Effector memory CD4-positive, alpha-beta T cell (primary cell): ENCODE measurements around the gene SHOC2.

Source experiments
- DNase-seq, 3 donors: peaks; one replicate each; pipeline ENCODE4 v3.0.0-alpha.2; 2020
- H3K27ac ChIP-seq: 2 replicates; pipeline ENCODE4 v1.7.0; 2013; ENCODE audit warnings: mild to moderate bottlenecking, low read length, moderate library complexity; ENCODE audit not compliant: insufficient read depth, poor library complexity, severe bottlenecking
- H3K27me3 ChIP-seq: replicated peaks from 2 replicates; pipeline ENCODE4 v1.7.0; 2013; ENCODE audit warnings: mild to moderate bottlenecking, low read length; ENCODE audit not compliant: insufficient read depth, control insufficient read depth, poor library complexity, severe bottlenecking
- H3K36me3 ChIP-seq: 2 replicates; pipeline ENCODE4 v1.7.0; 2013; ENCODE audit warnings: mild to moderate bottlenecking, low read length, moderate library complexity; ENCODE audit not compliant: control insufficient read depth, insufficient read depth
- H3K4me1 ChIP-seq: 2 replicates; pipeline ENCODE4 v1.7.0; 2013; ENCODE audit warnings: low read length, mild to moderate bottlenecking; ENCODE audit not compliant: control insufficient read depth, insufficient read depth, poor library complexity, severe bottlenecking
- H3K4me3 ChIP-seq: 2 replicates; pipeline ENCODE4 v1.7.0; 2013; ENCODE audit warnings: low read length, low read depth, mild to moderate bottlenecking; ENCODE audit not compliant: insufficient read depth, poor library complexity, severe bottlenecking
- H3K9me3 ChIP-seq: 2 replicates; pipeline ENCODE4 v1.7.0; 2013; ENCODE audit warnings: mild to moderate bottlenecking, low read length, moderate library complexity; ENCODE audit not compliant: control insufficient read depth
- total RNA-seq, 3 donors: gene quantifications; one replicate each; lab custom pipeline; 2026; lab: John Stamatoyannopoulos, UW

The SHOC2 gene
- 81.7 to 90.3 (median 87.5) reads per million in 3 donors for total RNA-seq

GRCh38 chr10:110919349-110919931, at the start of gene SHOC2:
Gene SHOC2 (plus strand): TSS chr10:110919604. CDS start chr10:110964359, 44,755 bp downstream.
- peak; percentile 98 to 99 (median 98) for DNase-seq
- Histone ChIP-seq H3K9me3 (no peaks in the 10 kb centered on the region), H3K27ac (peak within 1 kb of the TSS; percentile 100), H3K4me3 (peak within 1 kb of the TSS; percentile 96), H3K27me3 (no peaks in the 10 kb centered on the region), H3K36me3 (no peaks in the 10 kb centered on the region), H3K4me1 (no peaks in the 10 kb centered on the region)

- peak overlapping the region; percentile 61 for H3K4me3 ChIP-seq
- peaks cover 68% of the 10 kb centered on the region for H3K4me1 ChIP-seq
- no peaks in the 10 kb centered on the region for H3K36me3 ChIP-seq
- DNase-seq, result no peak
- no peaks in the 10 kb centered on the region for H3K27me3 ChIP-seq
- H3K9me3 ChIP-seq, result no peaks in the 10 kb centered on the region
- H3K27ac ChIP-seq, result peak overlapping the region; percentile 99
Observed at GRCh38 chr10:110870823-110871297, 48.5 kb upstream of the SHOC2 start.

GRCh38 chr10:110871298-110872084, 47.9 kb upstream of the SHOC2 start, which contains the start of gene PDCD4:
Gene PDCD4 (plus strand): TSS chr10:110871928. CDS start chr10:110876028, 4,100 bp downstream.
- Histone ChIP-seq H3K9me3 (no peaks in the 10 kb centered on the region), H3K27ac (peak within 1 kb of the TSS; percentile 99), H3K4me1 (peaks cover 66% of the 10 kb centered on the region), H3K36me3 (no peaks in the 10 kb centered on the region), H3K4me3 (peak within 1 kb of the TSS; percentile 61), H3K27me3 (no peaks in the 10 kb centered on the region)
- peak; percentile 92 to 96 (median 94) for DNase-seq

- Histone ChIP-seq H3K36me3 (peaks cover 4% of the 10 kb centered on the region), H3K4me1 (peaks cover 57% of the 10 kb centered on the region), H3K4me3 (peak overlapping the region; percentile 61), H3K27ac (peak overlapping the region; percentile 99), H3K9me3 (no peaks in the 10 kb centered on the region), H3K27me3 (no peaks in the 10 kb centered on the region)
- peak; percentile 75 to 85 (median 83) for DNase-seq
Observed at GRCh38 chr10:110872145-110872983, 47.0 kb upstream of the SHOC2 start.

GRCh38 chr10:110872984-110873923, 46.1 kb upstream of the SHOC2 start:
- H3K4me1 ChIP-seq, result peaks cover 48% of the 10 kb centered on the region
- no peak for DNase-seq
- H3K27me3 ChIP-seq, result no peaks in the 10 kb centered on the region
- H3K4me3 ChIP-seq, result peak overlapping the region; percentile 61
- peaks cover 6% of the 10 kb centered on the region for H3K36me3 ChIP-seq
- no peaks in the 10 kb centered on the region for H3K9me3 ChIP-seq
- H3K27ac ChIP-seq, result peak overlapping the region; percentile 99

GRCh38 chr10:110873951-110874350, 45.5 kb upstream of the SHOC2 start:
- H3K4me1 ChIP-seq, result peaks cover 41% of the 10 kb centered on the region
- H3K27me3 ChIP-seq, result no peaks in the 10 kb centered on the region
- H3K27ac ChIP-seq, result peak overlapping the region; percentile 99

GRCh38 chr10:110876000-110876399, 43.4 kb upstream of the SHOC2 start:
- Histone ChIP-seq H3K27ac (peak overlapping the region; percentile 34), H3K36me3 (peaks cover 9% of the 10 kb centered on the region), H3K4me1 (peaks cover 30% of the 10 kb centered on the region), H3K27me3 (no peaks in the 10 kb centered on the region), H3K9me3 (no peaks in the 10 kb centered on the region), H3K4me3 (no peak overlapping the region)
- DNase-seq, result no peak

More at GRCh38 chr10:110873951-110874350, 45.5 kb upstream of the SHOC2 start:
- DNase-seq, result no peak
- H3K36me3 ChIP-seq, result peaks cover 9% of the 10 kb centered on the region
- no peaks in the 10 kb centered on the region for H3K9me3 ChIP-seq
- H3K4me3 ChIP-seq, result peak overlapping the region; percentile 61

- DNase-seq, result no peak
- Histone ChIP-seq H3K36me3 (peaks cover 13% of the 10 kb centered on the region), H3K9me3 (no peaks in the 10 kb centered on the region), H3K4me1 (peaks cover 29% of the 10 kb centered on the region), H3K27ac (peak overlapping the region; percentile 7), H3K4me3 (no peak overlapping the region), H3K27me3 (no peaks in the 10 kb centered on the region)
Observed at GRCh38 chr10:110876788-110877187, 42.6 kb upstream of the SHOC2 start.

- Histone ChIP-seq H3K4me3 (no peak overlapping the region), H3K36me3 (peaks cover 20% of the 10 kb centered on the region), H3K27ac (no peak overlapping the region), H3K9me3 (no peaks in the 10 kb centered on the region), H3K27me3 (no peaks in the 10 kb centered on the region), H3K4me1 (peaks cover 28% of the 10 kb centered on the region)
- DNase-seq, result no peak
Observed at GRCh38 chr10:110880012-110880411, 39.4 kb upstream of the SHOC2 start.
